Transverse colon (tissue), 4 donors: ENCODE measurements around the gene TBL3. TPM values are rescaled to one million over a fixed set of nuclear protein-coding genes. Genes with fewer than 3 reads are reported as not detected.

Experiments
- DNase-seq: peaks from one replicate; pipeline ENCODE4 v3.0.0-alpha.2; 2019
- H3K27ac ChIP-seq, 4 donors: fragments of 200-600 bp; sonication (generic); 2 replicates each; pipeline ENCODE4 v1.5.1; 2016 to 2018; ENCODE audit warnings: inconsistent platforms in 4 of 4
- H3K27me3 ChIP-seq: fragments of 200-600 bp; sonication (generic); 2 replicates; pipeline ENCODE4 v1.5.1; 2017; ENCODE audit warnings: inconsistent platforms
- H3K36me3 ChIP-seq, 4 donors: fragments of 200-600 bp; sonication (generic); 2 replicates each; pipeline ENCODE4 v1.5.1; 2017 to 2019; ENCODE audit warnings: inconsistent platforms in 4 of 4
- H3K4me1 ChIP-seq, 4 donors: fragments of 200-600 bp; sonication (generic); 2 replicates each; pipeline ENCODE4 v1.5.1; 2017 to 2020; ENCODE audit warnings: inconsistent platforms in 4 of 4
- H3K4me3 ChIP-seq, 4 donors: fragments of 200-600 bp; sonication (generic); 1 replicate in 1 of 4; 2 replicates in 3 of 4; pipeline versions ENCODE4 v1.5.1 to v1.6.1; 2017 to 2019; ENCODE audit warnings: inconsistent platforms in 4 of 4
- H3K9me3 ChIP-seq, 2 donors: fragments of 200-600 bp; sonication (generic); 2 replicates each; pipeline ENCODE4 v1.5.1; 2017 to 2019; ENCODE audit warnings: inconsistent platforms in 2 of 2
- CTCF ChIP-seq, 5 experiments: fragments of 200-600 bp in 3 of 5; fragments of 450-650 bp in 2 of 5; sonication (generic) in 3 of 5; IDR thresholded peaks; 1 replicate in 2 of 5; 2 replicates in 3 of 5; pipeline ENCODE4 v1.5.1; 2016 to 2017; ENCODE audit warnings: antibody characterized with exemption in 5 of 5, inconsistent platforms in 3 of 5, mild to moderate bottlenecking in 2 of 5, moderate library complexity in 1 of 5
- EP300 ChIP-seq: sonication (generic); formaldehyde crosslinking; IDR thresholded peaks from one replicate; pipeline ENCODE4 v1.6.1; 2017; ENCODE audit warnings: antibody characterized with exemption, low read depth
- POLR2A ChIP-seq: fragments of 450-650 bp; IDR thresholded peaks from one replicate; pipeline ENCODE4 v1.6.1; 2016; ENCODE audit warnings: antibody characterized with exemption, mild to moderate bottlenecking, moderate library complexity
- POLR2AphosphoS5 ChIP-seq, 3 donors: sonication (generic); formaldehyde crosslinking; IDR thresholded peaks; one replicate each; pipeline ENCODE4 v1.6.1; 2016; ENCODE audit warnings: antibody characterized with exemption in 3 of 3
- WGBS, 2 donors: methylation state at CpG; one replicate each; pipeline ENCODE4 v1.1.5; 2018; ENCODE audit warnings: low coverage in 1 of 2; 5-methylcytosine and 5-hydroxymethylcytosine counted together
- in situ Hi-C, 4 donors: fragments of 200-750 bp; cut with MboI; loops; one replicate each; pipeline versions ENCODE4 v1.15.0 to v1.15.1; 2017; ENCODE audit warnings: low sequenced_read_pairs in 3 of 4, low pct_ligation_motif_present in 1 of 4, low pct_unique_long_range_greater_than_20kb in 1 of 4
- intact Hi-C: fragments of 100-400 bp; cut with DNase I; formaldehyde crosslinking; loops from one replicate; pipeline ENCODE4 v1.15.1; 2023; ENCODE audit warnings: low total_unique reads
- total RNA-seq, 4 donors: library from RNA; depleted of rRNA; stranded (reverse); fragments of >200 nt; gene quantifications; one replicate each; pipeline ENCODE4 v1.1.0, GENCODE V29; 2016

Gene TBL3
- total RNA-seq, 4 donors from 2014 or later, result 23.2 to 31.0 (median 28.2) TPM

GRCh38 chr16:1932050-1933028 is 39.5 kb upstream of the TBL3 start:
- intact Hi-C loops, result no loop called here
- no peaks in the 10 kb centered on the region for H3K36me3 ChIP-seq
- 77% methylated on average over 17 of the region's 19 CpGs; no CpG with 5 or more reads in 1 of the 2 donors for WGBS, 2 donors

GRCh38 chr16:1933097-1933661 is 38.7 kb upstream of the TBL3 start:
- Histone ChIP-seq H3K4me3 (no peak overlapping the region), H3K4me1 (peaks cover 4 to 14% (median 8%) of the 10 kb centered on the region in 4 donors)
- in situ Hi-C loops, result loop anchor here in 1 of 4 donors (5.0 kb wide), 1 partner anchor 71 kb away; no protein-coding TSS in a partner anchor

More at GRCh38 chr16:1932050-1933028, 39.5 kb upstream of the TBL3 start:
- peaks cover 4 to 14% (median 8%) of the 10 kb centered on the region in 4 donors for H3K4me1 ChIP-seq
- peak; percentile 66 for DNase-seq
- no peak overlapping the region for H3K4me3 ChIP-seq
- in situ Hi-C loops, result loop anchor here in 1 of 4 donors (5.0 kb wide), 1 partner anchor 70 kb away; no protein-coding TSS in a partner anchor
- TF ChIP-seq CTCF (IDR thresholded peaks at IDR 0.05) (peak in 4 of 5 experiments; percentile 21 to 54 (median 34)), EP300 (no peak), POLR2A (no peak), POLR2AphosphoS5 (IDR thresholded peaks at IDR 0.05) (no peak)
- no peaks in the 10 kb centered on the region for H3K27me3 ChIP-seq
- no peak overlapping the region for H3K27ac ChIP-seq
- no peaks in the 10 kb centered on the region for H3K9me3 ChIP-seq

GRCh38 chr16:1936945-1937479 is 34.8 kb upstream of the TBL3 start:
- 91% methylated on average over 11 of the region's 11 CpGs; no CpG with 5 or more reads in 1 of the 2 donors for WGBS, 2 donors
- Histone ChIP-seq H3K4me3 (no peak overlapping the region), H3K9me3 (no peaks in the 10 kb centered on the region), H3K27me3 (no peaks in the 10 kb centered on the region), H3K27ac (no peak overlapping the region), H3K36me3 (peaks cover 0 to 17% (median 4%) of the 10 kb centered on the region in 4 donors), H3K4me1 (peaks cover 8 to 30% (median 24%) of the 10 kb centered on the region in 4 donors)
- intact Hi-C loops (no loop called here), in situ Hi-C loops (no loop called here)
- DNase-seq, result no peak
- no peak for TF ChIP-seq POLR2AphosphoS5 (IDR thresholded peaks at IDR 0.05)
- no peak for TF ChIP-seq POLR2A
- no peak for TF ChIP-seq EP300
- no peak for TF ChIP-seq CTCF (IDR thresholded peaks at IDR 0.05)

More at GRCh38 chr16:1933097-1933661, 38.7 kb upstream of the TBL3 start:
- Histone ChIP-seq H3K36me3 (peaks cover 0 to 7% (median under 1%) of the 10 kb centered on the region in 4 donors), H3K27ac (no peak overlapping the region), H3K27me3 (no peaks in the 10 kb centered on the region), H3K9me3 (no peaks in the 10 kb centered on the region)
- no peak for DNase-seq
- 75% methylated on average over 21 of the region's 23 CpGs; no CpG with 5 or more reads in 1 of the 2 donors for WGBS, 2 donors
- TF ChIP-seq POLR2A (no peak), EP300 (no peak), POLR2AphosphoS5 (IDR thresholded peaks at IDR 0.05) (no peak), CTCF (IDR thresholded peaks at IDR 0.05) (no peak)
- intact Hi-C loops, result no loop called here

GRCh38 chr16:1938316-1938715 is 33.5 kb upstream of the TBL3 start:
- H3K4me1 ChIP-seq, result peaks cover 15 to 36% (median 31%) of the 10 kb centered on the region in 4 donors
- H3K27me3 ChIP-seq, result no peaks in the 10 kb centered on the region
- H3K4me3 ChIP-seq, result no peak overlapping the region
- DNase-seq, result no peak
- in situ Hi-C loops (no loop called here), intact Hi-C loops (no loop called here)
- no peak overlapping the region for H3K27ac ChIP-seq
- TF ChIP-seq CTCF (IDR thresholded peaks at IDR 0.05) (no peak), EP300 (no peak), POLR2AphosphoS5 (IDR thresholded peaks at IDR 0.05) (no peak), POLR2A (no peak)
- WGBS, 2 donors, result 98% methylated on average over 10 of the region's 10 CpGs; no CpG with 5 or more reads in 1 of the 2 donors
- peaks cover 0 to 17% (median 4%) of the 10 kb centered on the region in 4 donors for H3K36me3 ChIP-seq
- H3K9me3 ChIP-seq, result no peaks in the 10 kb centered on the region
